NCI-H2196 treated with DMSO at 0.1 percent for 48 hours (cell line): ENCODE results near the gene FGA.
"Not testable (repeated sequence)": the region's sequence is repeated elsewhere in the genome, so short reads cannot be mapped to it uniquely, and the experiment has no call there.

Experiments used
- DNase-seq: peaks from one replicate; lab custom pipeline; 2025; ENCODE audit not compliant: unreplicated experiment; lab: John Stamatoyannopoulos, UW

FGA gene

DNA sequence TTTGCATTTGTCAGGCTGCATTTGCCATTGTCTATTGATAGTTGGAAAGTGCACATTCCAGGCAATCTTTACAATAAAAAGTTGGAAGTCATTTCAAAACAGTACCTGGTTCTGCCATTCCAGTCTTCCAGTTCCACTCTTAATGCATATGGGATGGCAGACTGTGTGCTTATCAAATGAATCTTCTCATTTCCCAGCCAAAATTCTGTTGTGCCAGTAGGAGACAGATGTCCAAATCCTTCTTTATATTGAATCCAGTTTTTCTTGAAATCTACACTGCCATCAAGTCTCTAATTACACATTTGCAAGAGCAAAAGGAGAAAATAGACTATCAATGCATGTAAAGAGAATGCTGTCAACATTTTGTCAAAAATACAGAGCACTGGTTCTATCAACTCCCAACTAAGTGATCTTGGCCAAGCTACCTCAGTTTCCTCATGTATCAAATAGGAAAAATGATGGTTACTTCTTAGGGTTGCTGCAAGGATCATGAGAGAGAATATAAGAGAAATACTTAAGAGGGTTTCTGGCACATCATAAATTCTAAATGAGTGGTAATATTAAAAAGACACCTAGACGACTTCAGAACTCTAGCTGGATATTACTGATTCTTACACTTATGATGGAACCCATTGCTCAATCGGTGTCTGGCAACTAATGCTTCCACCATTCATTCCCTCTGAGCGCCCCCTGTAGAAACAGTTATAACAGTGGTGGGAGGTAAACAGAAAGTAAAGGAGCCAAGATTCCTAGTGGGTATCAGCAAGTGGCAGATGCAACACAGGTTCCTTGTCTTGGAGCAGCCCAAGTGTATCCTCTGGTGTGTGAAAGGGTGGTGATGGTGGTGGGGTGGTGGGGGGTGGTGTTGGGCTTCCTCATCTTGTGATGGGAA, 18.1 kb upstream of the FGA start:
- no peak for DNase-seq

DNA sequence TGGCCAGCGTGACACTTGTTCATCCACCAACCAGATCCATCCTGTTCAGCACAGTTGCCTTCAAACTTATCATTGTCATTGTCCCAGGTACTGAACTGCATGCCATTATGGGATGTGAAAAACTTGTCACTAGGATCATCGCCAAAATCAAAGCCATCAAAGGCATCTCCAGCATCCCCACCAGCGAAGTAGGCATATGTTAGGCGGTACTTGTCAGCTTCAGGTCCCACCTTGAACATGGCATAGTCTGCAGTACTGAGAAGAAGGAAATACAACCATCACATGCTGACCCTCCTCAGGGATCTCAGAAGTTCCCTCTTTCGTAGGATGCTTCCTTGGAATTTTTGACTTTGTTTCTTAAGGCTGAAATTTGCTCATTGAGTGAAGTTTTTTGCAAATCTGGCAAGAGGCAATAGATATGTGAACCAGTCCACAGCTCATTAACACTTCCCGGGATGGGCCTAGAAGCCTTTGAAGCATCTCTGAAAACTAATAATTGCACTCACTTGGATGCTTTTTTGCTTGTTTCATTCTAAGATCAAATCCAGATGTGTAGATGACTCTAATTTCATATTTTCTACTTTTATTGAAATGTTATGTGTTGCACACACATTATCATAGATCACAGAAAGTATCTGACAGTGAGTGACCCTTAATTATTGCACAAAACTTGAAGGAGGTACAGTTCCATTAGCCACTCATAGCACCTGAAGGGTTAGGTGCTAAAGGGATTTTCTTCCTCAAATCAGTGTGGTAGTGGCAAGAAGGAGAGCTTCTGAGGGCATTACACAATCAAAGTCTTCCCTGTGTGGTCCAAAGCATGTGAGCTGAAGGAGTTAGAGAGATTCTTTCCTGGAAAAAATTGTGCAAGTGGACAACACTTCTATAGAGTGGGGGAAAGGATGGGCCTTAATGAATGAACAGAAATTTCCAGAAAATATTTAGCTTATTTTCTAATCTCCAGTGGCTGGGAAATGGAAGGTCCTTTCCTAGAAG, 16.5 kb upstream of the FGA start:
- DNase-seq, result no peak

- no peak for DNase-seq
Observed at GRCh38 chr4:154604696-154605200, 14.2 kb upstream of the FGA start.

- DNase-seq, result no peak
Observed at GRCh38 chr4:154603033-154603943, 12.7 kb upstream of the FGA start.

- no peak for DNase-seq
Observed at GRCh38 chr4:154602404-154603020, 12.0 kb upstream of the FGA start.

DNA sequence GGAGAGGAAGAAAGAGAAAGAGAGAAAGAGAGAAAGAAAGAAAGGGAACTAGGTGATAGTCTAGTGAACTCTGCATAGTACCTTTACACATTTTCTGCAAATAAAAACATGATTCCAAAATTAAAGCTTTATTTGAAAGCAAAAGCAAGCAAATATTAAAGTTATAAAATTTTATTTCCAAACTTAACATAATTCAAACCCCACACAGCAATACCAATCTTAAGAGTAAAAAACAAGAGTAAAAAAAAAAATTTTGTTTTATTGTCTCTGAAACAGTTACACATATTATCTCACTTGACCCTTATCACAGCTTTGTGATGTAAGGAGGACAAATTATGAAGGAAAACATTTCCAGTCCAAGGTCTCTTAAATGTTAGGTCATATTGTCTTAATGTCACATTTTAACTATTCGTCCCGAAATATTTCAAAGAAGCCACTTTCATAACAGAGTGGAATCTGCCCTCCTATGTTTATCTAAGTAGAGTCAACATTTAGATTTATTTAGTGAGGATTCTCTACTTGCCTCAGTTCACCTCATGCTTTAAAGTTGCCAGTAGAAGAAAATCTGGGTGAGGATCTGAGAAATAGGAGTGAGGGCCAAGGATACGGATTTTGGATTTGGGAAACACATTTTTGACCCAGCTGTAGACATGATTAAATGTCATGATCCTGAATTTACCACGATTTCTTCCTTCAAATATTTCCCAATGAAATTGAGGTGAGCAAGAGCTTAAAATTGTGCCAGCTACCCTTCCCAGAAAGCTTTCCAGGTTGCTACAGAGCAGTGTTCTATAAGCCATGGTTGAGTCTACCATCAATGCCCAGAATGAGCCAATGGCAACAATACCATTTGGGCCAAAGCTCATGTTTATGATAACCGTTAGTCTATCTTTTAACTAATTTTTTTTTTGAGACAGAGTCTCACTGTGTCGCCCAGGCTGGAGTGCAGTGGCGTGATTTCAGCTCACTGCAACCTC, 7.5 kb upstream of the FGA start:
- no peak for DNase-seq

- not testable (repeated sequence) for DNase-seq
Observed at GRCh38 chr4:154597281-154597680, 6.7 kb upstream of the FGA start.

DNA sequence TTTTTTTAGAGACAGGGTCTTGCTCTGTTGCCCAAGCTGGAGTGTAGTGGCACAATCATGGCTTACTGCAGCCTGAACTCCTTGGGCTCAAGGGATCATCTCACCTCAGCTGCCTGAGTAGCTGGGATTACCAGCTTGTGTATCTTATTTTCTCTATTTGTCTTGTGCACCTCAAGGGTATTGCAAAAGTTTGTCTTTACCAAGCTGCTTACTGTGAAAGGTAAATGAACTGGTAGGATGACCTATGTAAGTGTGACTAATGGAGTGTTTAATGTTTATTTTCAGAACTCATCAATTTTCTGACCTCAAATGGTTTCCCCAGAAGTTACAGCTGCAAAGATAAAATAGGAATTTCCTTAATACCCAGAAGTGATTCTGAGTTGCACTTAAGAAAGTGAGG, 5.3 kb upstream of the FGA start:
- DNase-seq, result no peak

DNA sequence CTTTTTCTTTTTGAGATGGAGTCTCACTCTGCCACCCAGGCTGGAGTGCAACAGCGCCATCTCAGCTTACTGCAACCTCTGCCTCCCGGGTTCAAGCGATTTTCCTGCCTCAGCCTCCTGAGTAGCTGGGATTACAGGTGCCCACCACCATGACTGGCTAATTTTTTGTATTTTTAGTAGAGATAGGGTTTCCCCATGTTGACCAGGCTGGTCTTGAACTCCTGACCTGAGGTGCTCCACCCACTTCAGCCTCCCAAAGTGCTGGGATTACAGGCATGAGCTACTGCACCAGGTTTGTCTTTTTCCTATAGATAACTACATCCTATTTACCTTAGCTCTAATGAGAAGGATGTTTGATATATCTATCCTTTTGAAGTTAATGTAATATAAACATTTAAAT, 3.8 kb upstream of the FGA start:
- DNase-seq, result not testable (repeated sequence)

- no peak for DNase-seq
Observed at GRCh38 chr4:154593868-154594267, 3.3 kb upstream of the FGA start.

DNA sequence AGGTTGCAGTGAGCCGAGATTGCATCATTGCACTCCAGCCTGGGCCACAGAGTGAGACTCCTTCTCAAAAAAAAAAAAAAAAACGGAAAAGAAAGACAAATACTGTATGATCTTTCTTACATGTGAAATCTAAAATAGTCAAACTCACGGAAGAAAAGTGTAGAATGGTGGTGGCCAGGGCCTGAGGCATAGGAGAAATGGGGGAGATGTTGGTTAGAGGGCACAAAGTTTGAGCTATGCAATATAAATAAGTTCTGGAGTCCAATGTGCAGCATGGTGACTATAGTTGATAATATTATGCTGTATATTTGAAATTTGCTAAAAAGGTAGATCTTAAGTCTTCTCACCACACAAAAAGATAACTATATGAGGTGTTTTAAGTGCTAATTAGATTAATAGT, 1.3 kb upstream of the FGA start:
- DNase-seq, result no peak

DNA sequence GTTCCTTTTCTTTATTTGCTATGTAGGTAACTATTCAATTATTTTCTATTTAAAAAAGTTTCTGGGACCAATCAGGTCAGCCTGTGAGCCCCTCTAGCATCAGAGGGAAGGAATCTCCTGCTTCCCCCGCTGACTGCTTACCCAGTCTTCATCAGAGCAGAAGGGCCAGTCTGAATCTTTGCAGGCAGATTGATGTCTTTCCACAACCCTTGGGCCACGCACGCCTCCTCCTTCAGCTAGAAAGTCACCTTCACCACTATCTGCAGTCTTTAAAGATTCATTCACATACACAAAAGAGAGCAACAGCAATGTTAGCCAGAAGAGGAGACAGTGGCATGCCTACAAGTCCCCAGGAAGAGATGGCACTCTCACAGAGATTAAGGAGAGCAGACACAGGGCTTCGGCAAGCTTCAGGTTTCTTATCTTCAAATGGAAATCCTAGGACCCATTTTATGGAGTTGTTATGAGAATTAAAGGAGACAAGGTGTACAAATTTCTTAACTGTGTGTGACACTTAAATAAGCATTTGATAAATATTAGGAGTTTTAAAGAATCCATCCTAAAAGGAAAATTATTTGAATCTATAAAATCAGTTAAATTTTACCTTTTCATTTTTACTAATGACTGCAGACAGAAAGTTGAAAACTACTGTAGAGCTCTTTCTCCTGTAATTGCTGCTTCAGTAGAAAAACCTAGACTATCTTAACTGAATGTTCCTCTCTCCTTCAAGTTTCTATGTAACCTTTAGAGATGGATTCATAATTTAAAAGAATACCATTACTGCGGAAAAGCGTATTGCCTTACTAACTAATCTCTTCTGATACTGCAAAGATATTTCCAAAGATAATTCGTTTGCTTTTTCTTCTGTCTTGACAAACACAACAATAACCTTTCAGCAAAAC, 995 bp downstream of the FGA start:
- no peak for DNase-seq

DNA sequence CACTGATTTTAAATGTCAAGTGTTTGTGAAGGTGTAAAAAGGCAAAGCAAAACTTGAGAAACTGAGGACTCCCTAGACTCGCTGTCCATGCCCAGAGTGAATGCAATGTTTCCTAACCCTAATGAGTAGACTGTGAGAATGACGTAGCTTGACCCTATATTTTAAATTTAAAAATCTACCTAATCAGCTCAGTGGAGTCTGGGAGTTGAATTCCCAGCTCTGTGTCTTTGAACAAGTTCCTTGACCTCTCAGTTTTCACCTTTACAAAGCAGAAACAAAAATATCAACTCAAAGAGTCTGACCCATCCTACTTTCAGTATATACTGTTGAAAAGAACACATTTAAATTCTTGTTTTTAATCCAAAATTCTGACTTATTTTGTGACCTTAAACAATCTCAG, 2.3 kb downstream of the FGA start:
- DNase-seq, result no peak

DNA sequence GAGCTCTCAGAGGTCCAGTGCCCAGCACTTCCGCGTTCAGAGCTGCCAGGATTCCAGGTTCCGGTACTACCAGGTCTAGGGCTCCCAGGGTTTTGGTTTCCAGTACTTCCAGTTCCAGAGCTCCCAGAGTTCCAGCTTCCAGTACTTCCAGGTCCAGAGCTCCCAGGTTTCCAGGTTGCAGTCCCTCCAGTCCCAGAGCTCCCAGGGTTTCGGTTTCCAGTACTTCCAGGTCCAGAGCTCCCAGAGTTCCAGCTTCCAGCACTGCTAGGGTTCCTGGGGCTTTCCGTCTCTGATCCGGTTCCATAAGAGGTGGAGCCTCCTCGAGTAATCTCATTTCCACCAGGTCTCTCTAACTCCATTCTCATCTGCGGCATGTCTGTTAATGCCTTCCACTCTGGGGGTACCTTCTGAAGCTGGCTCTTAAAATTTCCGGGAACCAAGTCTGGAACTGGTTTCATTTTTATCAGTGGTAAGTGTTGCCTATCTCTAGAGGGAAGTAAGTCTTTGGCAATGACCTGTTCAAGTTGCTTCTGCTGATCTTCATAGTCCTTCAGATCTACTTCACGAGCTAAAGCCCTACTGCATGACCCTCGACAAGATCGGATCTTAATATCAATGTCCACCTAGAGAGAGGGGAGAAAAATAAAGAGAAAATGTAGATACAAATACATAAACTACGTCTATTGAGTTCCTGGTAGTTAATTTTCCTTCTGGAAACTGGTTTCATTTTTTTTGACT, 4.1 kb downstream of the FGA start:
- no peak for DNase-seq

GRCh38 chr4:154585369-154586018, 5.0 kb downstream of the FGA start:
- DNase-seq, result no peak

- no peak for DNase-seq
Observed at GRCh38 chr4:154584259-154584658, 6.3 kb downstream of the FGA start.

- no peak for DNase-seq
Observed at GRCh38 chr4:154583677-154584076, 6.9 kb downstream of the FGA start.
